ENCODE results near the gene ELMO3. TPM values are rescaled to one million over a fixed set of nuclear protein-coding genes. Genes with fewer than 3 reads are reported as not detected.

The ELMO3 gene
- total RNA-seq, 1 donor from 2014 or later: 1.7 TPM

DNA sequence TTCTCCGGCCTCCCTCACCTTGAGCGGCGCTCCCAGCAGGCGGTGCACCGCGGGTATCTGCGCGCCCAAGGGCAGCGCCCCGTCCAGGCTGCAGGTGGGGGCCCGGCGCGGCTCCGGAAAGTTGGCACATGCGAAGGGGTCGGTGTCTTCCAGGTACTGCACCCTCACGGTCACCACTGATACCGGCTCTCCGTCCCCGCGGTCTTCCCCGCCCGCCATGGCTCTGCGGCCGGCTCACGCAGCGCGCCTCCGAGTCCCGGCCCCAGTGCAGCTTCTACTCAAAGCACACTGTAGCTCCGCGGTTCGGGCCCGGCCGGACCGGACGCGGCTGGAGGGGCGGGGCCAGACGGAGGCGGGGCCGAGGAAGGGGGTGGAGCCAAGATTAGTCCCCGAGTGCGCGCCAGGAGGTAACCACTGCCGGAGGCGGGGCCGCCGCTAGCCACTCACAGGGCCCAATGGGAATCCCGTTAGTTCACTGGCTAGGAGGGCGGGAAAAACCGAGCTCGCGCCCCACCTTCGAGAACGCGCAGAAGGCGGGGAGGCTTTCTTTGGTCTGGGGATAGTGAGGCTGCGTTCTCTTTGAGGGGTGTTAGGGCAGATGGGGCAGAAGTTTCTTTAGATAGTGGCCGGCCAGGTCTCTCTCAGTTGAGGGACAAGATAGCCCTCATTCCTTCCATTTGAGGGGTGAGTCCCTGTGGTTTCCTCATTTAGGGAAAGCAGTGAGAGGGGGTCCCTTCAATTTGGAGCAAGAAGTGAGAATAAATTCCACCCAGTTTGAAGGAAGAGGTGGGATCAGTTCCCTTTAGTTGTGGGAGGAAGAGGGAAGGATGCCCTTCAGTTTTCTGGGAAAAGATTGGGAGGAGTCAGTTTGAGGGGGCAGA lies 48.5 kb downstream of the ELMO3 start, which contains the start of gene FHOD1:
TSS of gene FHOD1 (minus strand) at position 290 of the 881 bp plus-strand sequence. CDS start at position 219, 71 bp downstream.
- Mint-ChIP-seq H3K27ac (ENCODE audit: unreplicated experiment) (peak within 1 kb of the TSS; percentile 95), H3K4me1 (ENCODE audit: unreplicated experiment) (peaks cover 50% of the 10 kb centered on the region), H3K36me3 (ENCODE audit: unreplicated experiment) (no peaks in the 10 kb centered on the region), H3K4me3 (ENCODE audit: unreplicated experiment) (peak within 1 kb of the TSS; percentile 85), H3K9me3 (ENCODE audit: unreplicated experiment) (no peaks in the 10 kb centered on the region), H3K27me3 (ENCODE audit: unreplicated experiment) (no peaks in the 10 kb centered on the region)
- TF ChIP-seq, protein P1, sequence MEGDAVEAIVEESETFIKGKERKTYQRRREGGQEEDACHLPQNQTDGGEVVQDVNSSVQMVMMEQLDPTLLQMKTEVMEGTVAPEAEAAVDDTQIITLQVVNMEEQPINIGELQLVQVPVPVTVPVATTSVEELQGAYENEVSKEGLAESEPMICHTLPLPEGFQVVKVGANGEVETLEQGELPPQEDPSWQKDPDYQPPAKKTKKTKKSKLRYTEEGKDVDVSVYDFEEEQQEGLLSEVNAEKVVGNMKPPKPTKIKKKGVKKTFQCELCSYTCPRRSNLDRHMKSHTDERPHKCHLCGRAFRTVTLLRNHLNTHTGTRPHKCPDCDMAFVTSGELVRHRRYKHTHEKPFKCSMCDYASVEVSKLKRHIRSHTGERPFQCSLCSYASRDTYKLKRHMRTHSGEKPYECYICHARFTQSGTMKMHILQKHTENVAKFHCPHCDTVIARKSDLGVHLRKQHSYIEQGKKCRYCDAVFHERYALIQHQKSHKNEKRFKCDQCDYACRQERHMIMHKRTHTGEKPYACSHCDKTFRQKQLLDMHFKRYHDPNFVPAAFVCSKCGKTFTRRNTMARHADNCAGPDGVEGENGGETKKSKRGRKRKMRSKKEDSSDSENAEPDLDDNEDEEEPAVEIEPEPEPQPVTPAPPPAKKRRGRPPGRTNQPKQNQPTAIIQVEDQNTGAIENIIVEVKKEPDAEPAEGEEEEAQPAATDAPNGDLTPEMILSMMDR (IDR thresholded peaks at IDR 0.05): no peak
- DNase-seq (ENCODE audit: extremely low spot score, unreplicated experiment): peak; percentile 99

- H3K36me3 Mint-ChIP-seq (ENCODE audit: unreplicated experiment): no peaks in the 10 kb centered on the region
- peak overlapping the region; percentile 95 for H3K27ac Mint-ChIP-seq (ENCODE audit: unreplicated experiment)
- TF ChIP-seq, protein P1 (IDR thresholded peaks at IDR 0.05): no peak
- no peaks in the 10 kb centered on the region for H3K27me3 Mint-ChIP-seq (ENCODE audit: unreplicated experiment)
- peaks cover 47% of the 10 kb centered on the region for H3K4me1 Mint-ChIP-seq (ENCODE audit: unreplicated experiment)
- peak overlapping the region; percentile 85 for H3K4me3 Mint-ChIP-seq (ENCODE audit: unreplicated experiment)
- no peak for DNase-seq (ENCODE audit: extremely low spot score, unreplicated experiment)
- no peaks in the 10 kb centered on the region for H3K9me3 Mint-ChIP-seq (ENCODE audit: unreplicated experiment)
Observed at GRCh38 chr16:67248073-67248400, 49.1 kb downstream of the ELMO3 start.

DNA sequence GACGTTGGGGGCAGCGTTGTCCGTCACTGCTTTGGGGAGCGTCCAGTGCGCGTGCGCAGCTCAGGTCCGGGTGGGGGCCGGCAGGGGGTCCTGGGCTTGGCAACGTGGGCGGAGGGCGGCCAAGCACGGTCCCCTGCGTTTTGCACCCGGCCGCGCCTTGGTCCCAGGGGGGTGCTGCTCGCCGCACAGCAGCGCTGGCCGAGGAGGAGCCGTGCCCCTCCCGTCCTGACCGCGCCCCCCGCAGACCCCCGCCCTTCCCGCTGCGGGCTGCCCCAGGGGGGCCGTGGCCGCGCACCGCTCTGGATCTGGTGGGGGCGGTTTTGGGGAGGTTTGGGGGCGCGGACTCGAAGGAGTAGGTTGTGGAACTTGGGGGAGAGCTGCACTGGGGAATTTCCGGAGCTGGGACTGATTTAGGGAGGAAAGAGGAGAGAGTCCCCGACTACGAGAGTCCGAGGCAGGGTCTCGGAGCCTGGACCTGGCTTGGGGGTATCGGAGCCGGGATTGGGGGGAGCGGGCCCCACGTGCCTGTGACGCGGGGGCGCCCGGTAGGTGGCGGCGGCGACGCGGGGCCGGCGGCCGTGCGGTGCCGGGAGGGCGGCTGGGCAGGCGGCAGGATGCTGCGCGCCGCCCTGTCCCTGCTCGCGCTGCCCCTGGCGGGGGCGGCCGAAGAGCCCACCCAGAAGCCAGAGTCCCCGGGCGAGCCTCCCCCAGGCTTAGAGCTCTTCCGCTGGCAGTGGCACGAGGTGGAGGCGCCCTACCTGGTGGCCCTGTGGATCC lies 49.7 kb downstream of the ELMO3 start, which contains the start of gene SLC9A5:
TSS of gene SLC9A5 (plus strand) at position 579 of the 777 bp plus-strand sequence. CDS start at position 615, 36 bp downstream.
- Mint-ChIP-seq H3K4me1 (ENCODE audit: unreplicated experiment) (peaks cover 43% of the 10 kb centered on the region), H3K27me3 (ENCODE audit: unreplicated experiment) (no peaks in the 10 kb centered on the region), H3K27ac (ENCODE audit: unreplicated experiment) (peak within 1 kb of the TSS; percentile 95), H3K36me3 (ENCODE audit: unreplicated experiment) (no peaks in the 10 kb centered on the region), H3K9me3 (ENCODE audit: unreplicated experiment) (no peaks in the 10 kb centered on the region), H3K4me3 (ENCODE audit: unreplicated experiment) (peak within 1 kb of the TSS; percentile 85)
- DNase-seq (ENCODE audit: extremely low spot score, unreplicated experiment): no peak
- TF ChIP-seq, protein P1 (IDR thresholded peaks at IDR 0.05): peak; percentile 29

DNA sequence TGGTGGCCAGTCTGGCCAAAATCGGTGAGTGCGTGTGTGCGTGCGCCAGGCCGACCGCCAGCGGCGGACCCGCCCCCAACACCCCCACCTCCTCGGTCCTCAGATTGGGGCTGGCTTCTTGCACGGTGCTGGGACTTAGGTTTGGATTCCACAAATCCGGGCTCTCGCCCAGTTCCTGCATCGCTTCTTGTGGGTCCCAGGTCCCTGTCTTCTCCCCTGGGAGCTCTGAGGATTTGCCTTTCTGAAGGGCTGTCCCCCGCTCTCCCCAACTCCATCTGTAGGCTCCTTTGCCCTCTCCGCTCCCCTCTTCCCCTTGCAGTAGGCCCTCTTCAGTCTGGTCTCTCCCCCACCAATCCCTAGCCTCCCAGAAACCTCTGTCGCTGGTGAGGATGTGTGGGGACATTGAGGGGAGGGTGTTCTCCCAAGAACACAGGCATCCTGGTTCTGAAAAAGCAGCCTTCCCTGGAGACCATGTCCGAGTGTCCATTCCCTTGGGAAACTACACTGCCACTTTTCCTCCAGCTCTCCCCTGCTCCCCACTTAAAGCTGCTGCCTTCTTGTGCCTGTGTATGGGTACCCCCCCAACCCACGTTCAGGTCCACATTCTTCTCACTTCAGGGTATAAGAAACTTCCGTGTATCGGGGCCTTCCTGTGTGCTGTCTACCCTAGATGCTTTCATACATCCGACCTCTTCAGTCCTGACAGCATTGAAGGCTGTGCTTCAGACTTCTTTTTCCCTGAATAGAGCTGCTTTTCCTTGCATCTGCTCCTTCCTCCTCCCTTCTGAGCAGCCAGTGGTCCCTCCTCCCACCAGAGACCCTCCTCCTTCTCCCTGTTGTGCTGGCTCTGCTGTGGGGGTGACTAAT lies 50.5 kb downstream of the ELMO3 start:
- Mint-ChIP-seq H3K9me3 (ENCODE audit: unreplicated experiment) (no peaks in the 10 kb centered on the region), H3K4me1 (ENCODE audit: unreplicated experiment) (peaks cover 35% of the 10 kb centered on the region), H3K4me3 (ENCODE audit: unreplicated experiment) (peak overlapping the region; percentile 73), H3K36me3 (ENCODE audit: unreplicated experiment) (no peaks in the 10 kb centered on the region), H3K27me3 (ENCODE audit: unreplicated experiment) (no peaks in the 10 kb centered on the region), H3K27ac (ENCODE audit: unreplicated experiment) (peak overlapping the region; percentile 38)
- no peak for DNase-seq (ENCODE audit: extremely low spot score, unreplicated experiment)
- TF ChIP-seq, protein P1 (IDR thresholded peaks at IDR 0.05): no peak

All from osteocyte (in vitro differentiated cells).